ENCODE data around the gene TMEM59L.

The TMEM59L gene

DNA sequence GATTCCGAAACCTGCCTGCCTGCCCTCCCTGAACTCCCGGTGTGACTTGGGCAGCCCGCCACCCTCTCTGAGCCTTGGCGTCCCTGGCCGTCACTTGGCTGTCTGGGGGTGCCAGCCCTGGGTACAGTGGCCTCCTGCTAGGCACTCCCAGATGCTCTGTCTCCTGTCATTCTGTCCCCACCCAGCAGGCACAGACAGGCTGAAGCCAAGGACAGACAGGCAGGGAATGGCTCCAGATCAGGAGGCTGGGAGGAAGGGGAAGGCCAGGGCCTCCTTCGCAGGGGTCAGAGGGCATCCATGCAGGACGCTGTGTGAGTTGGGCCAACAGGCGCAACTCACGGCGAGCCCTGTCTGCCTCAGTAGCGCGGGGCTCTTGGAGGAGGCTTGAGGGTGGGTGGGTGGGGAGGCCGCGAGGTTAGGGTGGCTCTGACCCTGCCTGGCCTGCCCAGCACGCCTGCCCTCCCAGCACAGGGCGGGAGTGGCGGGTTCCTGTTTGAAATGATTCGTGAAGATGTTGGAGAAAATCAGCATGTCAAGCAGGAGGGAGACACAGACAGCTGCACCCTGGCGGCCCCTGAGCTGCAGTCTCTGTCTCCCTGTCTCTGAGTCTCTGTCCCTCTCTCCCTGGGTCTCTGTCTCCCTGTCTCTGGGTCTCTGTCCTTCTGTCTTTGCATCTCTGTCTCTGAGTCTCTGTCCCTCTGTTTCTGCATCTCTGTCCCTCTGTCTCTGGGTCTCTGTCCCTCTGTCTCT lies 43.8 kb downstream of the TMEM59L start:
- no peak for DNase-seq (ENCODE audit: low read depth in 3 of 3, low spot score in 1 of 3)

GRCh38 chr19:18657590-18658365 lies 45.1 kb downstream of the TMEM59L start:
- no peak for DNase-seq (ENCODE audit: low read depth in 3 of 3, low spot score in 1 of 3)

DNA sequence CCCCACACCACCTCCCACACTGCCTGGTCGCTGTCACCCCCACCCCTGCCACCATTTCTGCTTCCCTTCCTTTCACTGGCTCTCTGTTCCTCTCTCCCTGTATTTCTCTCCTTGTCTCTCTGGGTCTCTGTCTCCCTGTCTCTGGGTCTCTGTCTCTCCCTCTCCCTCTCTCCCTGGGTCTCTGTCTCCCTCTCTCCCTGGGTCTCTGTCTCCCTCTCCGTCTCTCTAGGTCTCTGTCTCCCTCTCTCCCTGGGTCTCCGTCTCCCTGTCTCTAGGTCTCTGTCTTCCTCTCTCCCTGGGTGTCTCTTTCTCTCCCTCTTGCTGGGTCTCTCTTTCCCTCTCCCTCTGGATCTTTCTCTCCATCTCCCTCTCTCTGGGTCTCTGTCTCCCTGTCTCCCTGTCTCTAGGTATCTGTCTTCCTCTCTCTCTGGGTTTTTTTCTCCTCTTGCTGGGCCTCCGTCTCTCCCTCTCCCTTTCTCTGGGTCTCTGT lies 45.7 kb downstream of the TMEM59L start:
- no peak for DNase-seq (ENCODE audit: low read depth in 3 of 3, low spot score in 1 of 3)

DNA sequence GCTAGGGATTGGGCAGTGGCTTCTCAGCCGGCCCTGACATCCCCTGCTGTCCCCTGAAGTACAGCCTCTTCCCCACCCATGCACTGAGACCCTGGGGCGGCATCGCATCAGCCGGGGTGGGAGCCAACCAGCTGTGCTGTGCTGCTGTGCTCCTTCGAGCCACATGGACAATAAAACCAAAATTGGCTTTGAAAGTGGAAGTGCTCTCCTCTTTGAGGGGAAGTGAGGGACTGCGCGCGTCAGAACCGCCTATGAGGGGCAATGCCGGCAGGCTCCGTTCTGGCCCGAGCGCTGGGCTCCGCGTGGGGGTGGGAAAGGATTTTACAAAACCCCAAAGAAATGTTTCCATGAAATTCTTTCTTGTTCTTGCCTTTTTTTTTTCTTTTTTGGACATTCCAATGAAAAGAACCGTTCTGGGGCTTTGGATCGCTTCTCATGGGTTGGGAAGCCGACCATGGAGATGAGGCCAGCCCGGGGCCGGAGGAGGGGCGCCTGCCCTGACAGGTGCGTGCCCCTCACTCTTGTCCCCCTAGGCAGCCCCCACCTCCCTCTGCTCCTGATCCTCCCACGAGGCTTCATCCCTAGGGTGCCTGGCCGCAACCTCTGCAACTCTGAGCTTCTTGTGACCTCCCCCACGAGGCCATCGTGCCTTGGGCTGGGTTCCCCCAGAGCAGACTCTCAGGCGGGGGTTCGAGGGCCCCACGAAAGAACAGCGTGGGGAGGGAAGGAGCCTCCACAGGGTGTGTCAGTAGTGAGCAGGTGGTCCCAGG lies 46.8 kb downstream of the TMEM59L start:
- no peak for DNase-seq (ENCODE audit: low read depth in 3 of 3, low spot score in 1 of 3)

DNA sequence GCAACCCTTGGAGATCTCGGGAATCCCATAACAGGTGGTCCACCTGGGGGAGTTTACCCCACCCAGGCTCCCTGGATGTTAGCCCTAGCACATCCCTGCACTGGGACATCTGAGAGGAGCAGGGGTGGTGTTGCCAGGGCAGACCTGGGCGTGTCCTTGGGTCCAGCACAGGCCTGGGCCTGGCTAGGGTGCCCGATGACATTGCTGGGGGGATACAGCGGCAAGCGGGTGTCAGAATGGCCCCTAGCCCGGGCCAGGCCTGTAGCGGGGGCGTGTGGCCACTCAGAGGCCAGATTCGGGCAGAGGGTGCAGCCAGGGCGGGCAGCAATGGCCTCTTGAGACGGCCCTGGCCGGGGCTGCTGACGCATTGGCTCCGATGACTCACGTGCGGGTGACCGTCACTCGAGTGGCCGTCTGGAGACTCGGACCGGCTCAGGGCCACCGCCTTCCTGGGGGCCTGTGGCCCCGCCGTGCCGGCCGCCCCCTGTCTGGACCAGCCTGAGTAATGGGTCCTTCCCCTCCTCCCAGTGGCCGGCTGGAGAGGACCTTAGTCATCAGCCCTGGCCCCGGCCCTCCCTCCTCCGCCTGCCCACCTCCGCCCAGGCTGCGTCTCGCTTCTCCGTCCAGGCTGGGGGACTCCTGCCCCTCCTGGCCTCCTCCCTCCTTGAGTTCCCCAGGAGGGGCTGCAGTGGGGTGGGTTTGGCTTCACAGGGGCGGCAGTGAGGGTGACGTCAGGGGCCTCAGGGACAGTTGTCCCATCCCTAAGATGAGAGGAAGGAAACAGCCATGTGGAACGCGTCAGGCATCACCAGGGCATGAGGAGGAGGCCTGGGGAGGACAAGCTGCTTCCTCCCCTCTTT lies 47.6 kb downstream of the TMEM59L start:
- DNase-seq (ENCODE audit: low read depth in 3 of 3, low spot score in 1 of 3) = no peak

- no peak for DNase-seq (ENCODE audit: low read depth in 3 of 3, low spot score in 1 of 3)
Observed at GRCh38 chr19:18660939-18661670, 48.4 kb downstream of the TMEM59L start.

GRCh38 chr19:18662972-18663732 lies 50.5 kb downstream of the TMEM59L start:
- no peak for DNase-seq (ENCODE audit: low read depth in 3 of 3, low spot score in 1 of 3)

DNA sequence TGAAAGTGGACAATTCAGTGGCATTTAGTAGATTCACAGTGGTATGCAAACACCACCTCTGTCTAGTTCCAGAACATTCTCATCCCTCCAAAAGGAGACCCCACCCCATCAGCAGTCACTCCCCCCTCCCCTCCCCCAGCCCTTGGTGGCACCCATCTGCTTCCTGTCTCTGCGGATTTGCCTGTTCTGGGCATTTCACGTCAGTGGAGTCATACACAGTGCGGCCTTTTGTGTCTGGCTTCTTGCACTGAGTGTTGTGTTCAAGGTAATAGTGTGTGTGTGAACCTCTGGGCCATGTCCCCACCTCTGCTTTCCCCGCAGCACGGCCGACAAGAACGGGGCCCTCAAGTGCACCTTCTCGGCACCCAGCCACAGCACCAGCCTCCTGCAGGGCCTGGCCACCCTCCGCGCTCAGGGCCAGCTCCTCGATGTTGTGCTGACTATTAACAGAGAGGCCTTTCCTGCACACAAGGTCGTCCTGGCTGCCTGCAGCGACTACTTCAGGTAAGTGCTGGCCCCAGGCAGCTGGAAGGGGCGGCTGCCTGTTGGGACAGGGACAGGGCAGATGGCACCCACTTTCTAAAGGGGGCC lies 51.4 kb downstream of the TMEM59L start:
- DNase-seq (ENCODE audit: low read depth in 3 of 3, low spot score in 1 of 3) = no peak

DNA sequence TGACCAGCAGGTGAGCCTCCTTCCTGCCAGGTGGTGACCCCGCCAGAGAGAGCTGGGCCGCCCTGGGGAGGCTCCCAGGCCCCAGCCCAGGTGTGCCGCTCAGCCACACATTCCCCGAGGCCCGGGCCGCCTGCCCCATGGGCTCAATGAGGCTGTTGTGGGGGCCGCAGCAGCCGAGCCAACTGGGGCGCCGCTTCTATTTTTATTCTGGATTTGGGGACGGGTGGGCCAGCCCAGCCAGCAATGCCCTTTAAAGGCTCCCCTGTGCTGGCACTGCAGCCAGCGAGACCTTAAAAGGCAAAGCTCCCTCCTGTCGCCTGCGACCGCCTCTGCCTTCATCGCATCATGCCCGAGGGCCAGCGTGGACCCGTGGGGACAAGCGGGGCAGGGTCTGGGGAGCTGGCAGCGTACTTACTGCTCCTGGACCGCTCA lies 53.1 kb downstream of the TMEM59L start:
- DNase-seq (ENCODE audit: low read depth in 3 of 3, low spot score in 1 of 3) = no peak

DNA sequence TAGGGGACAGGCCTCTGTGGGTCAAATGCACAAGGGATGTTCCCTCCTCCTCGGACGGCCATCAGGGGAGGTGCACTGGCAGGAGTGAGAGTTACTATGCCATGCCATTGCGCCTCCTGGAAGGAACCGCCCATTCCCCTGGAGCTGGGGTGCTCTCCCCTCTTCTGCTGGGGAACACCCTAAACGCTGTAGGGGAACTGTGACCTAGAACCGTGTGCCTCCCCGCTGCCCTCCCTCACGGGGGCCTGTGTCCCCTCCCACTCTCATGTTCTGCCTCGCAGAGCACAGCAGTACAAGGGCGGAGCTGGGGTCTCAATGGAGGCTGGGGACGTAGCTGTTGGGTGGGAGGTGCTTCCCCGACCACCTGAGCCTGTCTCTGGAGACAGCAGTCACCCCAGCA lies 53.6 kb downstream of the TMEM59L start:
- no peak for DNase-seq (ENCODE audit: low read depth in 3 of 3, low spot score in 1 of 3)

GRCh38 chr19:18666784-18667183 lies 54.1 kb downstream of the TMEM59L start:
- no peak for DNase-seq (ENCODE audit: low read depth in 3 of 3, low spot score in 1 of 3)

- DNase-seq (ENCODE audit: low read depth in 3 of 3, low spot score in 1 of 3) = no peak
Observed at GRCh38 chr19:18667531-18668251, 55.0 kb downstream of the TMEM59L start.

DNA sequence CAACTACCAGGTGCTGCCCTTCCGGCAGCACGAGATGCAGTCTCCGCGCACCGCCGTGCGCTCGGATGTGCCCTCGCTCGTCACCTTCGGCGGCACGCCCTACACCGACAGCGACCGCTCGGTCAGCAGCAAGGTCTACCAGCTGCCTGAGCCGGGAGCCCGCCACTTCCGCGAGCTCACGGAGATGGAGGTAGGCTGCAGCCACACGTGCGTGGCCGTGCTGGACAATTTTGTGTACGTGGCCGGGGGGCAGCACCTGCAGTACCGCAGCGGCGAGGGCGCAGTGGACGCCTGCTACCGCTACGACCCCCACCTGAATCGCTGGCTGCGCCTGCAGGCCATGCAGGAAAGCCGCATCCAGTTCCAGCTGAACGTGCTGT lies 55.6 kb downstream of the TMEM59L start:
- DNase-seq (ENCODE audit: low read depth in 3 of 3, low spot score in 1 of 3) = no peak

- no peak for DNase-seq (ENCODE audit: low read depth in 3 of 3, low spot score in 1 of 3)
Observed at GRCh38 chr19:18668744-18669523, 56.3 kb downstream of the TMEM59L start.

DNA sequence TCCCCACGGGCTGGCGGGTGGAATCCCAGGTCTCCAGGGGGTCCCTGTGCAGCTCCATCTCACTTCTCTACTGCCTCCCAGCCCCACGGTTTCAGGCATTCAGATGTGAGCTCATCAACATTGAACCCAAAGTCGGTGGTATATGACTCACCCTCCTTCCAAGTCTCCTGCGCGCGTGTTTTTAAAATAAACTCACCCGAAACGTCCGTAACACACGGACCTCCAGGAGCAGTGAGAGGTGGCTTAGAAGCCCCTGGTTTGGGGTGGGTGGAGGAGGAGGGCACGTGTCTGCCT lies 56.8 kb downstream of the TMEM59L start:
- DNase-seq (ENCODE audit: low read depth in 3 of 3, low spot score in 1 of 3) = no peak

DNA sequence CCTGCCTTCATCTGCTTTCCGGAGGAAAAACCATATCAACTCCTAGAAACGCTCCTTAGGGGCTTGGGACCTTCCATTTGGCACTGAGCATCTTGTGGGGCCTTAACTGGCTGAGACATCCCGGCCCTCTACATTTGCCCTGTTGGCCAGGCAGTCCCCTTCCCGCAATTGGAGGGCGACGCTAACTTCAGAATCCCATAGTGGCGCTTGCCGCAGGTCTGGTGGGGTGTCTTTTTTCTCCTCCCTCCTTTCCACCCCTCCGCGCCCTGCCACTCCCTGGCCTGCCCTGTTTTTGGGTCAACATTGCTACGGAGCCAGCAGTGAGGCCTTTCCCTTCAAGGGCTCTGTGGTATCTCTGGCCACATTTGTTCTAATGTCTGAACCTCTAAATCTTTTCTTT lies 57.2 kb downstream of the TMEM59L start:
- DNase-seq (ENCODE audit: low read depth in 3 of 3, low spot score in 1 of 3) = no peak

DNA sequence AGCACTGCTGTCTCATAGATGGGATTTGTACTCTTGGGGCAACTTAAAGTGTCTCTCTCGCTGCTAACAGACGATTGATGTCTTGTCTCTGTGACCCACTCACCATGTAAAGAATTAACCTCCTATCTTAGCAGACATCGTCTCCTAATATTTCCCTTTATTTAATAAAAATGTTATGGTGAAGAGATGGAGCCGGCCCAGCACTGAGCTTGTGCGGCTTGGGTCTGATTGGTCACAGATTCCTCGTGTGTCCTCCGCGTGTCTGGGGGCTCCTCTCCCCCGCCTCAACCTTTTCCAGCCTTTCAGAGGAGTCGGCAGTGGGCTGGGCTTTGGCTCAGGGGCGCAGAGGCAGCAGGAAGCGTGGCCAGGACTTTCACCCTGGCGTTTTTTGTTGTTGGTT lies 57.6 kb downstream of the TMEM59L start:
- no peak for DNase-seq (ENCODE audit: low read depth in 3 of 3, low spot score in 1 of 3)

Data from stimulated activated CD4-positive, alpha-beta T cell treated with anti-CD3 and anti-CD28 coated beads, TNF-alpha, amount 100 ng/mL, for 1 hour (primary cell).